ENCODE measurements around the gene CRP. TPM values are rescaled to one million over a fixed set of nuclear protein-coding genes. Genes with fewer than 3 reads are reported as not detected.

CRP gene
- total RNA-seq = under 1 TPM in 6 of 8 experiments, not detected in 2; 0.16 to 0.90 (median 0.32) TPM

GRCh38 chr1:159714529-159714928, at the start of gene CRP:
CRP (minus strand) TSS chr1:159714589; CDS start chr1:159714485, 104 bp downstream.
- 17 to 75% (median 60%) methylated on average over 2 to 6 of the region's 6 CpGs; no CpG with 5 or more reads in 2 of the 10 experiments for WGBS, 10 experiments
- no peak for ATAC-seq (replicated peaks in 6 of 8)
- H3K27ac ChIP-seq = no peak within 1 kb of the TSS
- H3K4me1 ChIP-seq (replicated peaks in 1 of 2) = peaks cover 0 to 5% of the 10 kb centered on the region in 2 donors
- in situ Hi-C loops (cut with MboI; ENCODE audit: low pct_unique_long_range_greater_than_20kb in 2 of 9, low sequenced_read_pairs in 9 of 9, unreplicated experiment in 9 of 9) = no loop called here
- no peak within 1 kb of the TSS for H3K4me3 ChIP-seq

DNA sequence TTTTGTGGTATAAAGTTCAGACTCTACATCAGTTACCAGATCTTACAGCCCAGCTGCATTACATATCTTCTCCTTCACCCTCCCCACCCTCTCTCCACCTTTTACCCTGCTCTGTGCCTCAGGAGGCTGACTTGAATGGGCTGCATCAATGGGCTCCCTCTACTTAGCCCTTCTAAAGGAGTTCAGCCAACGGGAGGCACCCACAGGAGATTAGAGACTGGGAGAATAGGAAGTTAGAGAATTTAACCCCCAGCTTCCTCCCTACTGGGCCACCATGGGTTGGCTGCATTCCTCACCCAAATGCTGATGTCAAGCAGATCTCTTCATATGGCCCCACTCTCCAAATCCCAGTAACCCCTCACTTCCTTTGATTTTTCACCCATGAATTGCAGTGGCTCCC, 49.3 kb upstream of the CRP start:
- H3K27ac ChIP-seq = no peak overlapping the region
- in situ Hi-C loops (cut with MboI; ENCODE audit: low pct_unique_long_range_greater_than_20kb in 2 of 9, low sequenced_read_pairs in 9 of 9, unreplicated experiment in 9 of 9) = no loop called here
- no peak overlapping the region for H3K4me3 ChIP-seq
- ATAC-seq (replicated peaks in 6 of 8) = no peak
- WGBS, 10 experiments = 0 to 100% (median 40%) methylated on average over 1 of the region's 1 CpG; no CpG with 5 or more reads in 3 of the 10 experiments
- H3K4me1 ChIP-seq (replicated peaks in 1 of 2) = no peaks in the 10 kb centered on the region

DNA sequence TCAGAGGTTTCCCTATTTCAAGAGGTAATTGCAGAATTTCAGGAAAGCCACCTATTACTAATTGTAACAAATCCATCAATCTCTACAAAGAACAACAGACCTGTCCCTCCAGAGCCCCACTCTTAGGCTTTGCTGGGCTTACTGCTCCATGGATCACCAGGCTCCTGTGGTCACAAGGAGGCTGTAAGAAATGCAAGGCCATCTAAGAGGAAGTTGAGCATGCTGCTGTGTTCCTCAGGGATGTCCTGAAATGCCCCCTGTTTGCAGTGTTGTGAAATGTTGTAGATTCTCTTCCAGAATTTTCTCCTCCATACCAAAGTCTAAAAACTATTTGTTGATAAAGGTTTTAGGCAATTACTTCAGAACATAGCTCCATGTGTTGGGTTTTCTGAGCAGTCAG, 42.0 kb upstream of the CRP start:
- Histone ChIP-seq H3K4me3 (no peak overlapping the region), H3K27ac (no peak overlapping the region), H3K4me1 (replicated peaks in 1 of 2) (no peaks in the 10 kb centered on the region)
- no peak for ATAC-seq (replicated peaks in 6 of 8)
- in situ Hi-C loops (cut with MboI; ENCODE audit: low pct_unique_long_range_greater_than_20kb in 2 of 9, low sequenced_read_pairs in 9 of 9, unreplicated experiment in 9 of 9) = no loop called here

- Histone ChIP-seq H3K4me3 (no peak overlapping the region), H3K27ac (no peak overlapping the region), H3K4me1 (replicated peaks in 1 of 2) (no peaks in the 10 kb centered on the region)
- no peak for ATAC-seq (replicated peaks in 6 of 8)
- in situ Hi-C loops (cut with MboI; ENCODE audit: low pct_unique_long_range_greater_than_20kb in 2 of 9, low sequenced_read_pairs in 9 of 9, unreplicated experiment in 9 of 9) = no loop called here
- 40 to 100% (median 85%) methylated on average over 1 to 3 of the region's 3 CpGs; no CpG with 5 or more reads in 1 of the 10 experiments for WGBS, 10 experiments
Measured at GRCh38 chr1:159755451-159756007, 41.1 kb upstream of the CRP start.

- H3K27ac ChIP-seq = no peak overlapping the region
- in situ Hi-C loops (cut with MboI; ENCODE audit: low pct_unique_long_range_greater_than_20kb in 2 of 9, low sequenced_read_pairs in 9 of 9, unreplicated experiment in 9 of 9) = no loop called here
- WGBS, 10 experiments = 27 to 100% (median 78%) methylated on average over 1 to 4 of the region's 4 CpGs; no CpG with 5 or more reads in 2 of the 10 experiments
- ATAC-seq (replicated peaks in 6 of 8) = no peak
- no peak overlapping the region for H3K4me3 ChIP-seq
- H3K4me1 ChIP-seq (replicated peaks in 1 of 2) = no peaks in the 10 kb centered on the region
Measured at GRCh38 chr1:159753386-159753785, 39.0 kb upstream of the CRP start.

GRCh38 chr1:159752135-159752580, 37.8 kb upstream of the CRP start:
- 0 to 100% (median 77%) methylated on average over 1 to 4 of the region's 4 CpGs; no CpG with 5 or more reads in 1 of the 10 experiments for WGBS, 10 experiments
- Histone ChIP-seq H3K27ac (no peak overlapping the region), H3K4me3 (no peak overlapping the region), H3K4me1 (replicated peaks in 1 of 2) (no peaks in the 10 kb centered on the region)
- in situ Hi-C loops (cut with MboI; ENCODE audit: low pct_unique_long_range_greater_than_20kb in 2 of 9, low sequenced_read_pairs in 9 of 9, unreplicated experiment in 9 of 9) = no loop called here
- peak in 2 of 8 experiments; percentile 89 for ATAC-seq (replicated peaks in 6 of 8)

GRCh38 chr1:159751031-159751430, 36.6 kb upstream of the CRP start:
- ATAC-seq (replicated peaks in 6 of 8) = peak in 5 of 8 experiments; percentile 85 to 98 (median 91)
- in situ Hi-C loops (cut with MboI; ENCODE audit: low pct_unique_long_range_greater_than_20kb in 2 of 9, low sequenced_read_pairs in 9 of 9, unreplicated experiment in 9 of 9) = no loop called here
- H3K27ac ChIP-seq = no peak overlapping the region
- no peak overlapping the region for H3K4me3 ChIP-seq
- H3K4me1 ChIP-seq (replicated peaks in 1 of 2) = peaks cover 0 to 3% of the 10 kb centered on the region in 2 donors

GRCh38 chr1:159750621-159751020, 36.2 kb upstream of the CRP start:
- H3K4me1 ChIP-seq (replicated peaks in 1 of 2) = peaks cover 0 to 3% of the 10 kb centered on the region in 2 donors
- no peak for ATAC-seq (replicated peaks in 6 of 8)
- in situ Hi-C loops (cut with MboI; ENCODE audit: low pct_unique_long_range_greater_than_20kb in 2 of 9, low sequenced_read_pairs in 9 of 9, unreplicated experiment in 9 of 9) = no loop called here
- H3K27ac ChIP-seq = no peak overlapping the region
- no peak overlapping the region for H3K4me3 ChIP-seq

DNA sequence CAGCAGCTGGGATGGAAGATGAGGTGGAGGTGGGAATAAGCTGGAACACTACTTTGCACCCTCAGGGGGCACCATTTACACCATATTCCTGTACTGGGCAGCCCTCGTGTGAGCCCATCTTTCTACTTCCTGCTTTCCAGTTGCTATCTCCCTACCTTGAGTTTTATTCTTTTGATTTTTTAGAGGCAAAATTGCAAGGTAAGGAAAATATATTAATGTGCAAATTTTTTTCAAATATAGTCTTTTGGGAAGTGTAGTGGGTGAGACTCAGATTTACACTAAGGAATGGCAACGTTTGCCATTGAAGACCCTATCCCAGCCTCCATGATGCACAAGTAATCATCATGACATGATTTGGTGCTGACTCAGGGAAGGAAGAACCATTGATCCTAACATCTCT, 35.2 kb upstream of the CRP start:
- in situ Hi-C loops (cut with MboI; ENCODE audit: low pct_unique_long_range_greater_than_20kb in 2 of 9, low sequenced_read_pairs in 9 of 9, unreplicated experiment in 9 of 9) = no loop called here
- WGBS, 10 experiments = 0 to 90% (median 68%) methylated on average over 1 to 2 of the region's 2 CpGs
- Histone ChIP-seq H3K4me3 (no peak overlapping the region), H3K4me1 (replicated peaks in 1 of 2) (peaks cover 0 to 3% of the 10 kb centered on the region in 2 donors), H3K27ac (no peak overlapping the region)
- no peak for ATAC-seq (replicated peaks in 6 of 8)

DNA sequence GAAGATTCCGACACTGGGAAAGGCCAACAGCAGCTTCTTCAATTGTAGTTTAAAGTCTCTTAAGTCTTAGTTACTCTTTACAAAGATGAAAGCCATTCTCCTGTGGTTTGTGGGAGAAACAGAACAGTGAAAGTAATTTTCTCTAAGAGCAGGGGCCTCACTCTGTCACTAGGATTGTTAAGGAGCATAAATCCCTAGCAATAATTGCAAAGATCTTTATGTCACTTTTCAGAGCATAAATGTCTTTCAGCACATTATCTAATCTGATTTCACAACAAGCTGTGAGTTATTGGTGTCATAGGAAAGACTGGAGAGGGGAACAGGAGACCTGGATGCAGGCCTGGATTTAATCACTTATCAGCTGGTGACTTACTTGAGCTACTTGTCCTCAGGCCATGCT, 34.0 kb upstream of the CRP start:
- in situ Hi-C loops (cut with MboI; ENCODE audit: low pct_unique_long_range_greater_than_20kb in 2 of 9, low sequenced_read_pairs in 9 of 9, unreplicated experiment in 9 of 9) = no loop called here
- peak in 5 of 8 experiments; percentile 30 to 57 (median 38) for ATAC-seq (replicated peaks in 6 of 8)
- no peak overlapping the region for H3K4me3 ChIP-seq
- WGBS, 10 experiments = 80 to 100% (median 100%) methylated on average over 1 of the region's 1 CpG; no CpG with 5 or more reads in 4 of the 10 experiments
- peaks cover 0 to 3% of the 10 kb centered on the region in 2 donors for H3K4me1 ChIP-seq (replicated peaks in 1 of 2)
- H3K27ac ChIP-seq = no peak overlapping the region

GRCh38 chr1:159746666-159747065, 32.3 kb upstream of the CRP start:
- in situ Hi-C loops (cut with MboI; ENCODE audit: low pct_unique_long_range_greater_than_20kb in 2 of 9, low sequenced_read_pairs in 9 of 9, unreplicated experiment in 9 of 9) = no loop called here
- Histone ChIP-seq H3K4me3 (no peak overlapping the region), H3K27ac (no peak overlapping the region), H3K4me1 (replicated peaks in 1 of 2) (peaks cover 0 to 3% of the 10 kb centered on the region in 2 donors)
- ATAC-seq (replicated peaks in 6 of 8) = no peak
- WGBS, 10 experiments = 7 to 89% (median 68%) methylated on average over 2 to 3 of the region's 3 CpGs; no CpG with 5 or more reads in 2 of the 10 experiments

DNA sequence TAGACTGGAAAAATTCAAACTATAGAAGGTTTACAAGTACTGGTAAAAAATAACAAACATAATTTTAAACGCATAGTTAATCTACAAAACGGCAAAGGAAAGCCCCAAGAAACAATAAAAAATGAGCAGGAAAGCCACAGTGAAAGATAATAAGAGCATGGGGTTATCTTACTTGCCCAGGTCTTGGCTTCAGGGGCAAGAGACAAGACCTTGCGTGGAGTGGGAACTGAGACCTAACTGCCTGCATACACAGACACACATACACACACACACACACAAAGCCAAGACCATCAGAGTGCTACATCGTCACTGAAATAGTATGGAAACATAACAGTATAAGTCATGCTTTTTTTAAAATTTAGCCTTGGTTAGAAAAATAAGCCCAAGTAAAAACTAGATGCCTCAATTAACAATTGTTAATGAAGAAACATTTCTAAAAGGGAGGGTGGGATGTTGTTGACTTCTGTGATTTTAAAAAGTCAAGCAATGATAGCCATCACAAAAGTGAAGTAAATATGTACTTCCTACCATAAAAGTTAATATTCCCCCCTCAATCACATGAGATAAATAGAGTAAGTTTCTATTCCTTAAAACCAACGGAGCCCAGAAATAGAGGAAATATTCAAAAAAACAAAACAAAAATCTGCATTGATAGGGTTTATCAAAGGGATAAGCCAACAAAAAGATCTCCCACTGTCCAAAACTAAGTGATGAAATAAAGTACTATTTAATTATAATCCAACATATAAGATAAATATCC, 29.4 kb upstream of the CRP start:
- Histone ChIP-seq H3K4me1 (replicated peaks in 1 of 2) (peaks cover 0 to 3% of the 10 kb centered on the region in 2 donors), H3K4me3 (no peak overlapping the region), H3K27ac (no peak overlapping the region)
- WGBS, 10 experiments = 14 to 98% (median 78%) methylated on average over 1 to 5 of the region's 5 CpGs
- in situ Hi-C loops (cut with MboI; ENCODE audit: low pct_unique_long_range_greater_than_20kb in 2 of 9, low sequenced_read_pairs in 9 of 9, unreplicated experiment in 9 of 9) = no loop called here
- ATAC-seq (replicated peaks in 6 of 8) = no peak

DNA sequence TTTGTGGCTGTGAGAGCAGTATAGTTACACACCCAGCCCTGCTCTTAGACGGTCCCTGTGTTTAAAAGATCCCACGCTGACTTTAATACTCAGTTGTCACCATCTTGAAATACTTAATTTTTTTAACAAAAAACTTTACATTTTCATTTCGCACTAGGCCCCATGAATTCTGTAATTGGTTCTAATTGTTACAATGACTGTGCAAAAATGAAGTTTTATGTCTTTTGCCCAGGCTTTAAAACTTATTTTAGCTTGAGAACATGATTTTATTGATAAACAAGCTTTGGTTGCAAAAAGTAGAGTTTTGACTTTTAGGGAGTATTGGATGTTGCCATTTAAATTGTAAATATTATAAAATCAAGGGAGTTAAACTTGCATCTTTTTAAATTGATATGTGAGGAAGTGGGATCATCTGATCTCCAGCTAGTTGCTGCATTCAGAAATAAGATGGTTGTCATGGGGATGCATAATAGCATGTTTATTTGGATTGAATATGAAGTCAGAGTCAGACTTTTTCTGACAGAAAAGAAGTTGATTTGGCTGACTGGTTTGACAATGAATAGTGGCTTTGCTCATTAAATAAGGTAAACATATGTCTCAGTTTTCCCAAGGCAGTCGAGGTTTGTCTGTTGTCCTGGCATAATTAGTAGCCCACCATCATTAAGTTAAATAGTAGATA, 23.0 kb upstream of the CRP start:
- peak in 2 of 8 experiments; percentile 90 to 97 for ATAC-seq (replicated peaks in 6 of 8)
- Histone ChIP-seq H3K27ac (no peak overlapping the region), H3K4me3 (no peak overlapping the region), H3K4me1 (replicated peaks in 1 of 2) (no peaks in the 10 kb centered on the region)
- in situ Hi-C loops (cut with MboI; ENCODE audit: low pct_unique_long_range_greater_than_20kb in 2 of 9, low sequenced_read_pairs in 9 of 9, unreplicated experiment in 9 of 9) = no loop called here
- WGBS, 10 experiments = 17 to 91% (median 74%) methylated on average over 3 to 4 of the region's 4 CpGs
